ENCODE measurements around the gene SAAL1. TPM values are rescaled to one million over a fixed set of nuclear protein-coding genes. Genes with fewer than 3 reads are reported as not detected.
A peak's percentile ranks its signal among the peaks of the same experiment; 100 is the strongest.

SAAL1 gene
- total and polyA plus RNA-seq, 9 of the 15 experiments (the other 6 are each of a cell fraction or from before 2014, with no cell fraction given): 38.9 to 77.5 (median 56.4) TPM

- Histone ChIP-seq H3K9ac (ENCODE audit: insufficient read depth in 1 of 2, low read depth in 2 of 2, low read length in 2 of 2) (no peak overlapping the region), H3K4me1 (replicated peaks in 1 of 2; ENCODE audit: control insufficient read depth in 2 of 2, insufficient read depth in 2 of 2, low read length in 2 of 2) (peaks cover 0 to 5% of the 10 kb centered on the region in 2 experiments; a peak in 3 of 5 replicates), H3K9me3 (replicated peaks; ENCODE audit: control insufficient read depth, insufficient read depth, low read depth, low read length) (no peaks in the 10 kb centered on the region), H3K27me3 (ENCODE audit: control insufficient read depth in 2 of 2, insufficient read depth in 2 of 2, low read length in 2 of 2) (no peaks in the 10 kb centered on the region), H3K9me1 (ENCODE audit: control insufficient read depth, insufficient read depth, low read length) (no peaks in the 10 kb centered on the region), H3K4me2 (ENCODE audit: insufficient read depth, low read length) (no peak overlapping the region), H4K20me1 (replicated peaks; ENCODE audit: control insufficient read depth, insufficient read depth, low read length) (no peaks in the 10 kb centered on the region), H3K4me3 (no peak overlapping the region), H3K36me3 (ENCODE audit: control insufficient read depth, insufficient read depth, low read length) (peaks cover 65% of the 10 kb centered on the region), H2AFZ (ENCODE audit: low read depth, low read length) (no peak overlapping the region), H3K79me2 (ENCODE audit: control insufficient read depth, insufficient read depth, low read length) (peaks cover 46% of the 10 kb centered on the region), H3K27ac (ENCODE audit: extremely low read depth, low read depth, low read length) (no peak overlapping the region)
- DNase-seq (ENCODE audit: extremely low read depth in 1 of 4, low spot score in 3 of 4) (no peak), FAIRE-seq (no peak), ATAC-seq (no peak)
- intact Hi-C loops (cut with micrococcal nuclease): no loop called here
- WGBS (ENCODE audit: insufficient coverage, low coverage, missing lambda C conversion rate): 66% methylated on average over 6 of the region's 6 CpGs
- ChIA-PET POLR2A (interaction anchor here (1.2 kb wide), 1 partner anchor 14 kb away, joined by 3 read pairs; no protein-coding TSS in a partner anchor), CTCF (ENCODE audit: low intra/inter-chr PET ratio) (no interaction called here)
- no TSS peak for BruUV-seq (replicated peaks)
- in situ Hi-C loops (cut with MboI): no loop called here
- TF ChIP-seq, protein P1, sequence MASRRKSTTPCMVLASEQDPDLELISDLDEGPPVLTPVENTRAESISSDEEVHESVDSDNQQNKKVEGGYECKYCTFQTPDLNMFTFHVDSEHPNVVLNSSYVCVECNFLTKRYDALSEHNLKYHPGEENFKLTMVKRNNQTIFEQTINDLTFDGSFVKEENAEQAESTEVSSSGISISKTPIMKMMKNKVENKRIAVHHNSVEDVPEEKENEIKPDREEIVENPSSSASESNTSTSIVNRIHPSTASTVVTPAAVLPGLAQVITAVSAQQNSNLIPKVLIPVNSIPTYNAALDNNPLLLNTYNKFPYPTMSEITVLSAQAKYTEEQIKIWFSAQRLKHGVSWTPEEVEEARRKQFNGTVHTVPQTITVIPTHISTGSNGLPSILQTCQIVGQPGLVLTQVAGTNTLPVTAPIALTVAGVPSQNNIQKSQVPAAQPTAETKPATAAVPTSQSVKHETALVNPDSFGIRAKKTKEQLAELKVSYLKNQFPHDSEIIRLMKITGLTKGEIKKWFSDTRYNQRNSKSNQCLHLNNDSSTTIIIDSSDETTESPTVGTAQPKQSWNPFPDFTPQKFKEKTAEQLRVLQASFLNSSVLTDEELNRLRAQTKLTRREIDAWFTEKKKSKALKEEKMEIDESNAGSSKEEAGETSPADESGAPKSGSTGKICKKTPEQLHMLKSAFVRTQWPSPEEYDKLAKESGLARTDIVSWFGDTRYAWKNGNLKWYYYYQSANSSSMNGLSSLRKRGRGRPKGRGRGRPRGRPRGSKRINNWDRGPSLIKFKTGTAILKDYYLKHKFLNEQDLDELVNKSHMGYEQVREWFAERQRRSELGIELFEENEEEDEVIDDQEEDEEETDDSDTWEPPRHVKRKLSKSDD (conservative IDR thresholded peaks at IDR 0.05; ENCODE audit: low read length): no peak
Measured at GRCh38 chr11:18100926-18101656, 4.8 kb downstream of the SAAL1 start.

GRCh38 chr11:18093959-18094358, 11.9 kb downstream of the SAAL1 start:
- Histone ChIP-seq H3K27me3 (ENCODE audit: control insufficient read depth in 2 of 2, insufficient read depth in 2 of 2, low read length in 2 of 2) (no peaks in the 10 kb centered on the region), H3K9ac (ENCODE audit: insufficient read depth in 1 of 2, low read depth in 2 of 2, low read length in 2 of 2) (no peak overlapping the region), H3K4me2 (ENCODE audit: insufficient read depth, low read length) (no peak overlapping the region), H3K4me1 (replicated peaks in 1 of 2; ENCODE audit: control insufficient read depth in 2 of 2, insufficient read depth in 2 of 2, low read length in 2 of 2) (no peaks in the 10 kb centered on the region; a peak in 1 of 5 replicates), H4K20me1 (replicated peaks; ENCODE audit: control insufficient read depth, insufficient read depth, low read length) (no peaks in the 10 kb centered on the region), H2AFZ (ENCODE audit: low read depth, low read length) (no peak overlapping the region), H3K4me3 (no peak overlapping the region), H3K9me1 (ENCODE audit: control insufficient read depth, insufficient read depth, low read length) (no peaks in the 10 kb centered on the region), H3K9me3 (replicated peaks; ENCODE audit: control insufficient read depth, insufficient read depth, low read depth, low read length) (no peaks in the 10 kb centered on the region), H3K79me2 (ENCODE audit: control insufficient read depth, insufficient read depth, low read length) (peaks cover 3% of the 10 kb centered on the region; the same call in 1 of the 3 replicates), H3K36me3 (ENCODE audit: control insufficient read depth, insufficient read depth, low read length) (peaks cover 79% of the 10 kb centered on the region), H3K27ac (ENCODE audit: extremely low read depth, low read depth, low read length) (no peak overlapping the region)
- no peak for FAIRE-seq
- in situ Hi-C loops (cut with MboI): no loop called here
- intact Hi-C loops (cut with micrococcal nuclease): no loop called here
- DNase-seq (ENCODE audit: extremely low read depth in 1 of 4, low spot score in 3 of 4): no peak
- ATAC-seq: no peak
- BruUV-seq (replicated peaks): no TSS peak
- ChIA-PET CTCF (ENCODE audit: low intra/inter-chr PET ratio) (no interaction called here), POLR2A (interaction anchor here (1.0 kb wide), 1 partner anchor 16 kb away, joined by 3 read pairs; no protein-coding TSS in a partner anchor)
- peak in 1 of 2 experiments; percentile 62; a peak in 2 of 4 replicates for TF ChIP-seq FOXA3 (CRISPR knock-in tag; conservative IDR thresholded peaks at IDR 0.05 in 1 of 2, IDR thresholded peaks at IDR 0.05 in 1 of 2)
- no peak for TF ChIP-seq MYC (IDR thresholded peaks at IDR 0.05; ENCODE audit: low read depth, low read length)
- no peak for TF ChIP-seq MYC (CRISPR knock-in tag; IDR thresholded peaks at IDR 0.05; ENCODE audit: borderline replicate concordance, low read depth)
- TF ChIP-seq PBX2 (CRISPR knock-in tag; IDR thresholded peaks at IDR 0.05; ENCODE audit: low read depth): no peak
- peak; percentile 50 for TF ChIP-seq PBX2 (tag; conservative IDR thresholded peaks at IDR 0.05; ENCODE audit: low read depth)
- TF ChIP-seq PKNOX1 (IDR thresholded peaks at IDR 0.05): peak; percentile 54; the same call in 1 of the 2 replicates
- TF ChIP-seq SMARCE1 (IDR thresholded peaks at IDR 0.05): peak; percentile 55; the same call in 1 of the 2 replicates
